ENCODE data around the gene COBLL1.

Gene COBLL1, protein sequence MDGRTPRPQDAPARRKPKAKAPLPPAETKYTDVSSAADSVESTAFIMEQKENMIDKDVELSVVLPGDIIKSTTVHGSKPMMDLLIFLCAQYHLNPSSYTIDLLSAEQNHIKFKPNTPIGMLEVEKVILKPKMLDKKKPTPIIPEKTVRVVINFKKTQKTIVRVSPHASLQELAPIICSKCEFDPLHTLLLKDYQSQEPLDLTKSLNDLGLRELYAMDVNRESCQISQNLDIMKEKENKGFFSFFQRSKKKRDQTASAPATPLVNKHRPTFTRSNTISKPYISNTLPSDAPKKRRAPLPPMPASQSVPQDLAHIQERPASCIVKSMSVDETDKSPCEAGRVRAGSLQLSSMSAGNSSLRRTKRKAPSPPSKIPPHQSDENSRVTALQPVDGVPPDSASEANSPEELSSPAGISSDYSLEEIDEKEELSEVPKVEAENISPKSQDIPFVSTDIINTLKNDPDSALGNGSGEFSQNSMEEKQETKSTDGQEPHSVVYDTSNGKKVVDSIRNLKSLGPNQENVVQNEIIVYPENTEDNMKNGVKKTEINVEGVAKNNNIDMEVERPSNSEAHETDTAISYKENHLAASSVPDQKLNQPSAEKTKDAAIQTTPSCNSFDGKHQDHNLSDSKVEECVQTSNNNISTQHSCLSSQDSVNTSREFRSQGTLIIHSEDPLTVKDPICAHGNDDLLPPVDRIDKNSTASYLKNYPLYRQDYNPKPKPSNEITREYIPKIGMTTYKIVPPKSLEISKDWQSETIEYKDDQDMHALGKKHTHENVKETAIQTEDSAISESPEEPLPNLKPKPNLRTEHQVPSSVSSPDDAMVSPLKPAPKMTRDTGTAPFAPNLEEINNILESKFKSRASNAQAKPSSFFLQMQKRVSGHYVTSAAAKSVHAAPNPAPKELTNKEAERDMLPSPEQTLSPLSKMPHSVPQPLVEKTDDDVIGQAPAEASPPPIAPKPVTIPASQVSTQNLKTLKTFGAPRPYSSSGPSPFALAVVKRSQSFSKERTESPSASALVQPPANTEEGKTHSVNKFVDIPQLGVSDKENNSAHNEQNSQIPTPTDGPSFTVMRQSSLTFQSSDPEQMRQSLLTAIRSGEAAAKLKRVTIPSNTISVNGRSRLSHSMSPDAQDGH

GRCh38 chr2:164841719-164842623, at the start of gene COBLL1:
Gene COBLL1, minus strand, starts transcription at chr2:164841823. Its CDS starts 627 bp downstream, at chr2:164841196.
- H3K4me3 ChIP-seq (ENCODE audit: low read length) = peak within 1 kb of the TSS; percentile 86
- DNase-seq (ENCODE audit: low read depth) = peak; percentile 92
- TF ChIP-seq CTCF (IDR thresholded peaks at IDR 0.05; ENCODE audit: insufficient read depth, low read depth, low read length, missing control alignments) = peak; percentile 82

- no peak for TF ChIP-seq CTCF (IDR thresholded peaks at IDR 0.05; ENCODE audit: insufficient read depth, low read depth, low read length, missing control alignments)
- no peak for DNase-seq (ENCODE audit: low read depth)
Observed at GRCh38 chr2:164890544-164890943, 48.9 kb upstream of the COBLL1 start.

DNA sequence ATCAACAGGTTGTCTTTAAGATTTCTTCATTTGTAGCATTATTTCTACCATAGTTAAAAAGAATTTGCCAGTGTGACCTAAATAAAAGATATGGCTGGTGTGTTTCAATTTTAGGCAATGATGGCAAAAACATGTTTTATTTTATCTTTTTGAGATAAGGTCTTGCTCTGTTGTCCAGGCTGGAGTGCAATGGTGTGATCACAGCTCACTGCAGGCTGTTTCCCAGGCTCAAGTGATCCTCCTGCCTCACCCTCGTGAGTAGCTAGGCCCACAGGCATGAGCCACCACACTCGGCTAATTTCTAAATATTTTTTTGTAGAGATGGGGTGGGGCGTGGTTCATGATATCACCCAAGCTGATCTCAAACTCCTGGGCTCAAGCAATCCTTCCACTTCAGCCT, 47.0 kb upstream of the COBLL1 start:
- no peak for DNase-seq (ENCODE audit: low read depth)
- no peak overlapping the region for H3K4me3 ChIP-seq (ENCODE audit: low read length)
- no peak for TF ChIP-seq CTCF (IDR thresholded peaks at IDR 0.05; ENCODE audit: insufficient read depth, low read depth, low read length, missing control alignments)

More at GRCh38 chr2:164890544-164890943, 48.9 kb upstream of the COBLL1 start:
- no peak overlapping the region for H3K4me3 ChIP-seq (ENCODE audit: low read length)

DNA sequence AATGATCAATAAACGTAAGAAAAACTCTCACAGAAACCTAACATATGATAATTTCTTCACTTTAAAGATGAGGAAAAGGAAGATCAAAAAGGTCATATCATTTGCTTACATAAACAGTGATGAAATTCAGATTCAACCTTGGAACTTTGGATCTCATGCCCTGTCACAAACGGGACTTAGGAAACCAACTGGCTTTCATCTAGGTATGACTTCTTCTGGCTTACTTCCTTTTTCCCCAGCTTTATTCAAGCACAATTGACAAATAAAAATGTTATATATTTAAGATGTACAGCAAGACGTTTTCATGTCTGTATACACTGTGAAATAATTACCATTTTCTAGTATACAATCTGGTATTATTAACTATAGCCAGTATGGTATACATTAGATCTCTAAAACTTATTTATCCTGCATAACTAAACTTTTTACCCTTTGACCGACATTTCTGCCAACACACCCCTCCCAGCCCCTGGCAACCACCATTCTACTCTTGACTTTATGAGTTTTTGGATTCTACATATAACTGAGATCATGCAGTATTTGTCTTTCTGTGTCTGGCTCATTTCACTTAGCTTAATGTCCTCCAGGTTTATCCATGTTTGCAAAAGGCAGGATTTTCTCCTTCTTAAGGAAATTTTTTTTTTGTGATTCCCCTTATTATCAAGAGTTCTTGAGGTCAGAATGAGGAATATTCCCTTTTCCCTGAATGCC, 46.0 kb upstream of the COBLL1 start:
- DNase-seq (ENCODE audit: low read depth) = no peak
- H3K4me3 ChIP-seq (ENCODE audit: low read length) = no peak overlapping the region
- no peak for TF ChIP-seq CTCF (IDR thresholded peaks at IDR 0.05; ENCODE audit: insufficient read depth, low read depth, low read length, missing control alignments)

DNA sequence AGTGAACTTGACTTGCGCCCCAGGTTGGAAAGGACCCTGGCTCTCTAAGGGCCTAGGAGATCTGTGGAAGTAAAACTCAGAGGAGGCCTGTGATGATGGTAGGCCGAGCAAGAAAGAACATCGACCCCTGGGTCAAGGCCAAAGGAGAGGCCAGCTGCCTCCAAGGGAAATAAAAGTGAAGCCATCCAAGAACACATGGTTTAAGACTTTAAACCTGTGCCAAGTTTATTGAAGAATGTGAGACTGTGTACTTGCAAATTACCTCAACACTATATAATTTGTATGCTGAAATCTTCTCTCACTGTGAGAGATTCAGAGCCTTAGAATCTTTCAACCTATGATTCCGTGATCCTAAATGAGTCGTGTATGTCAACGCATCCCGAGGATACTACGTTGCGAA, 40.7 kb upstream of the COBLL1 start:
- TF ChIP-seq CTCF (IDR thresholded peaks at IDR 0.05; ENCODE audit: insufficient read depth, low read depth, low read length, missing control alignments) = no peak
- no peak overlapping the region for H3K4me3 ChIP-seq (ENCODE audit: low read length)
- no peak for DNase-seq (ENCODE audit: low read depth)

All from epithelial cell of esophagus (primary cell).